Panc1 (cell line): Measurements from ENCODE around the gene GPD2. TPM values are rescaled to one million over a fixed set of nuclear protein-coding genes. Genes with fewer than 3 reads are reported as not detected.

ENCODE experiments used
- ATAC-seq: fragments of 200-7000 bp; cut with Tn5 transposase; 2 replicates; pipeline ENCODE4 v1.9.1; 2020; ENCODE audit warnings: mild to moderate bottlenecking, moderate library complexity
- BruUV-seq: library from RNA; stranded (reverse); fragments of 400-500 nt; replicated peaks from 2 replicates; lab custom pipeline; 2021; lab: Mats Ljungman, UMichigan
- CTCF ChIA-PET: fragments of 300-600 bp; sonication (Branson Sonifier 250); formaldehyde crosslinking; loops from one replicate; lab custom pipeline; 2022; ENCODE audit warnings: antibody characterized with exemption; lab: Charles Lee
- POLR2A ChIA-PET: fragments of 300-600 bp; sonication (Branson Sonifier 250); formaldehyde crosslinking; loops from one replicate; lab custom pipeline; 2022; ENCODE audit warnings: antibody characterized with exemption; lab: Charles Lee
- DNase-seq: peaks from one replicate; pipeline ENCODE4 v3.0.0-alpha.2; 2010; ENCODE audit warnings: low read depth, low spot score
- H3K27ac ChIP-seq: 2 replicates; pipeline ENCODE4 v1.5.1; 2011; ENCODE audit warnings: mild to moderate bottlenecking, low read length, inconsistent platforms
- H3K27me3 ChIP-seq: fragments of 200-500 bp; sonication (Bioruptor generic); 2 replicates; pipeline ENCODE4 v1.6.0; 2014; ENCODE audit warnings: low read length, inconsistent platforms; ENCODE audit not compliant: control insufficient read depth, insufficient read depth
- H3K36me3 ChIP-seq: fragments of 200-500 bp; sonication (Bioruptor generic); 2 replicates; pipeline ENCODE4 v1.5.1; 2014; ENCODE audit warnings: inconsistent platforms, mild to moderate bottlenecking, low read length, moderate library complexity; ENCODE audit not compliant: control insufficient read depth, insufficient read depth
- H3K4me1 ChIP-seq: 2 replicates; pipeline ENCODE4 v1.5.1; 2011; ENCODE audit warnings: inconsistent platforms, mild to moderate bottlenecking, low read length, moderate library complexity; ENCODE audit not compliant: control insufficient read depth, insufficient read depth
- H3K4me3 ChIP-seq, 2 experiments: 2 replicates each; pipeline ENCODE4 v1.5.1; 2011 to 2012; ENCODE audit warnings: low read depth in 2 of 2, low read length in 2 of 2, mild to moderate bottlenecking in 2 of 2, inconsistent platforms in 1 of 2, moderate library complexity in 1 of 2
- H3K9me3 ChIP-seq: fragments of 200-500 bp; sonication (Bioruptor generic); 2 replicates; pipeline ENCODE4 v1.5.1; 2014; ENCODE audit warnings: low read depth, mild to moderate bottlenecking, inconsistent platforms, low read length, moderate library complexity; ENCODE audit not compliant: control insufficient read depth, insufficient read depth
- POLR2AphosphoS5 ChIP-seq: IDR thresholded peaks from 2 replicates; pipeline ENCODE4 v1.6.1; 2012; ENCODE audit warnings: mild to moderate bottlenecking, low read depth, low read length, moderate library complexity
- SIN3A ChIP-seq: IDR thresholded peaks from 2 replicates; pipeline ENCODE4 v1.6.1; 2012; ENCODE audit warnings: low read depth, mild to moderate bottlenecking, low read length, moderate library complexity, borderline replicate concordance; ENCODE audit not compliant: insufficient read depth
- TCF7L2 ChIP-seq: IDR thresholded peaks from 2 replicates; pipeline ENCODE4 v1.6.1; 2011; ENCODE audit warnings: mild to moderate bottlenecking, low read depth, low read length, inconsistent platforms
- in situ Hi-C: cut with HindIII; loops from 2 replicates; pipeline ENCODE4 v1.10.0; 2016; ENCODE audit warnings: low sequenced_read_pairs, low pct_unique_long_range_greater_than_20kb
- intact Hi-C: fragments of 100-400 bp; cut with micrococcal nuclease; formaldehyde crosslinking; loops from one replicate; pipeline ENCODE4 v1.10.0; 2022; ENCODE audit not compliant: unreplicated experiment
- total RNA-seq: library from RNA; stranded (reverse); gene quantifications from one replicate; pipeline ENCODE4 v1.2.1, GENCODE V29; 2021; ENCODE audit not compliant: unreplicated experiment
- TF ChIP-seq, protein P1 (sequence below): fragments of 450-650 bp; IDR thresholded peaks from 2 replicates; pipeline ENCODE4 v1.5.1; 2017; ENCODE audit warnings: mild to moderate bottlenecking
- TF ChIP-seq, protein P2 (sequence below), 2 experiments: IDR thresholded peaks; 2 replicates each; pipeline ENCODE4 v1.6.1; 2011 to 2012; ENCODE audit warnings: low read depth in 2 of 2, control low read depth in 1 of 2, low read length in 1 of 2, mild to moderate bottlenecking in 1 of 2, moderate library complexity in 1 of 2; ENCODE audit not compliant: insufficient read depth in 1 of 2

Gene GPD2
- total RNA-seq, 1 experiment from 2014 or later: 27.5 TPM

DNA sequence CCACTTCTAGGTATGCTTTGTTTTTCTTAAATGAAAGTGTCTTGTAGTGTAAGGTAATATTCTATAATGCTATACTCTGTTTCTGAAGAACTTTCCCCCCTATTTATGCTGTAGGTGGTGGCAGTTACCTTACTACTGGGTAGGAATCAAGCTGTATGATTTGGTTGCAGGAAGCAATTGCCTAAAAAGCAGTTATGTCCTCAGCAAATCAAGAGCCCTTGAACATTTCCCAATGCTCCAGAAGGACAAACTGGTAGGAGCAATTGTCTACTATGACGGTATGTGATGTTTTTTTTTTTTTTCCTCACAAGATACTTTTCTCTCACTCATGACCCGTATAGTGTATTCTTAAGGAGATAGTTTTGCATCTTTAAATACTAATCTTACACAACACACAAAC is 77.0 kb downstream of the GPD2 start:
- ChIA-PET POLR2A (no interaction called here), CTCF (no interaction called here)
- ATAC-seq: no peak
- Histone ChIP-seq H3K27ac (no peak overlapping the region), H3K27me3 (no peaks in the 10 kb centered on the region), H3K4me3 (no peak overlapping the region), H3K36me3 (no peaks in the 10 kb centered on the region), H3K4me1 (no peaks in the 10 kb centered on the region), H3K9me3 (no peaks in the 10 kb centered on the region)
- no TSS peak for BruUV-seq
- TF ChIP-seq, protein P1, sequence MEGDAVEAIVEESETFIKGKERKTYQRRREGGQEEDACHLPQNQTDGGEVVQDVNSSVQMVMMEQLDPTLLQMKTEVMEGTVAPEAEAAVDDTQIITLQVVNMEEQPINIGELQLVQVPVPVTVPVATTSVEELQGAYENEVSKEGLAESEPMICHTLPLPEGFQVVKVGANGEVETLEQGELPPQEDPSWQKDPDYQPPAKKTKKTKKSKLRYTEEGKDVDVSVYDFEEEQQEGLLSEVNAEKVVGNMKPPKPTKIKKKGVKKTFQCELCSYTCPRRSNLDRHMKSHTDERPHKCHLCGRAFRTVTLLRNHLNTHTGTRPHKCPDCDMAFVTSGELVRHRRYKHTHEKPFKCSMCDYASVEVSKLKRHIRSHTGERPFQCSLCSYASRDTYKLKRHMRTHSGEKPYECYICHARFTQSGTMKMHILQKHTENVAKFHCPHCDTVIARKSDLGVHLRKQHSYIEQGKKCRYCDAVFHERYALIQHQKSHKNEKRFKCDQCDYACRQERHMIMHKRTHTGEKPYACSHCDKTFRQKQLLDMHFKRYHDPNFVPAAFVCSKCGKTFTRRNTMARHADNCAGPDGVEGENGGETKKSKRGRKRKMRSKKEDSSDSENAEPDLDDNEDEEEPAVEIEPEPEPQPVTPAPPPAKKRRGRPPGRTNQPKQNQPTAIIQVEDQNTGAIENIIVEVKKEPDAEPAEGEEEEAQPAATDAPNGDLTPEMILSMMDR: no peak
- TF ChIP-seq TCF7L2 (no peak), SIN3A (no peak), POLR2AphosphoS5 (no peak)
- TF ChIP-seq, protein P2, sequence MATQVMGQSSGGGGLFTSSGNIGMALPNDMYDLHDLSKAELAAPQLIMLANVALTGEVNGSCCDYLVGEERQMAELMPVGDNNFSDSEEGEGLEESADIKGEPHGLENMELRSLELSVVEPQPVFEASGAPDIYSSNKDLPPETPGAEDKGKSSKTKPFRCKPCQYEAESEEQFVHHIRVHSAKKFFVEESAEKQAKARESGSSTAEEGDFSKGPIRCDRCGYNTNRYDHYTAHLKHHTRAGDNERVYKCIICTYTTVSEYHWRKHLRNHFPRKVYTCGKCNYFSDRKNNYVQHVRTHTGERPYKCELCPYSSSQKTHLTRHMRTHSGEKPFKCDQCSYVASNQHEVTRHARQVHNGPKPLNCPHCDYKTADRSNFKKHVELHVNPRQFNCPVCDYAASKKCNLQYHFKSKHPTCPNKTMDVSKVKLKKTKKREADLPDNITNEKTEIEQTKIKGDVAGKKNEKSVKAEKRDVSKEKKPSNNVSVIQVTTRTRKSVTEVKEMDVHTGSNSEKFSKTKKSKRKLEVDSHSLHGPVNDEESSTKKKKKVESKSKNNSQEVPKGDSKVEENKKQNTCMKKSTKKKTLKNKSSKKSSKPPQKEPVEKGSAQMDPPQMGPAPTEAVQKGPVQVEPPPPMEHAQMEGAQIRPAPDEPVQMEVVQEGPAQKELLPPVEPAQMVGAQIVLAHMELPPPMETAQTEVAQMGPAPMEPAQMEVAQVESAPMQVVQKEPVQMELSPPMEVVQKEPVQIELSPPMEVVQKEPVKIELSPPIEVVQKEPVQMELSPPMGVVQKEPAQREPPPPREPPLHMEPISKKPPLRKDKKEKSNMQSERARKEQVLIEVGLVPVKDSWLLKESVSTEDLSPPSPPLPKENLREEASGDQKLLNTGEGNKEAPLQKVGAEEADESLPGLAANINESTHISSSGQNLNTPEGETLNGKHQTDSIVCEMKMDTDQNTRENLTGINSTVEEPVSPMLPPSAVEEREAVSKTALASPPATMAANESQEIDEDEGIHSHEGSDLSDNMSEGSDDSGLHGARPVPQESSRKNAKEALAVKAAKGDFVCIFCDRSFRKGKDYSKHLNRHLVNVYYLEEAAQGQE (IDR thresholded peaks at IDR 0.05; ENCODE audit: insufficient read depth in 1 of 2, low read depth in 2 of 2, low read length in 1 of 2): no peak
- intact Hi-C loops: no loop called here
- in situ Hi-C loops: no loop called here
- DNase-seq: no peak

DNA sequence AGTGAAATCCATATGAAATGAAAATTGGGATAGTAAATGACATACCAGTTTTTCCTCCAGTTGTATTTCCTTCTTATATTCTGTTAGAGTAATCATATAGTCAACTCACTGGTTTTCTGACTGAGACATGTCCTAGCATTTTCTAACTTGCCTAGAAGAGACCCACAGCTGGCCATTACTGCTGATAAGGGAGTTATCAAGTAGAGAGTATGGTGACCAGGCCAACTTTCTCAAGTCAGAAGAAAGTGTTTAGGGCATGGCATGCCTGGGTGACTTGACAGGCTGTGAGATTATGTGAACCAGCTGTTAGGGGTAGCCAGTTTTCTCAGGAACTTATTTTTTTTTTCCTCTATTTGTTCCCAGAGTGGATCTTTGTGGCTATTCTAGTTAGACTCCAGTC is 81.2 kb downstream of the GPD2 start:
- Histone ChIP-seq H3K36me3 (no peaks in the 10 kb centered on the region), H3K27ac (no peak overlapping the region), H3K4me1 (no peaks in the 10 kb centered on the region), H3K4me3 (no peak overlapping the region), H3K27me3 (no peaks in the 10 kb centered on the region), H3K9me3 (no peaks in the 10 kb centered on the region)
- in situ Hi-C loops (no loop called here), intact Hi-C loops (no loop called here)
- no peak for ATAC-seq
- TF ChIP-seq, protein P2 (IDR thresholded peaks at IDR 0.05; ENCODE audit: insufficient read depth in 1 of 2, low read depth in 2 of 2, low read length in 1 of 2): no peak
- TF ChIP-seq POLR2AphosphoS5 (no peak), TCF7L2 (no peak), SIN3A (no peak)
- TF ChIP-seq, protein P1: no peak
- POLR2A ChIA-PET: no interaction called here
- no TSS peak for BruUV-seq
- DNase-seq: no peak
- CTCF ChIA-PET: no interaction called here
